Activated naive CD4-positive, alpha-beta T cell treated with anti-CD3 and anti-CD28 coated beads, Interleukin-2, amount 50 U/mL, for 24 hours (primary cell): Measurements from ENCODE around the gene SDHB.

Experiments used
- H3K27ac Mint-ChIP-seq: one replicate; pipeline ENCODE4 v1.8.0; 2021; ENCODE audit warnings: mild to moderate bottlenecking, mixed read lengths
- H3K27me3 Mint-ChIP-seq: one replicate; pipeline ENCODE4 v1.8.0; 2021; ENCODE audit warnings: mixed read lengths
- H3K36me3 Mint-ChIP-seq: one replicate; pipeline ENCODE4 v1.8.0; 2021; ENCODE audit warnings: mixed read lengths
- H3K4me1 Mint-ChIP-seq: one replicate; pipeline ENCODE4 v1.8.0; 2021; ENCODE audit warnings: mixed read lengths
- H3K4me3 Mint-ChIP-seq: one replicate; pipeline ENCODE4 v1.8.0; 2021; ENCODE audit warnings: mild to moderate bottlenecking, mixed read lengths
- H3K9me3 Mint-ChIP-seq: one replicate; pipeline ENCODE4 v1.8.0; 2021; ENCODE audit warnings: mixed read lengths

Gene SDHB

GRCh38 chr1:17053685-17054410 lies at the start of gene SDHB:
SDHB (minus strand) TSS chr1:17054032; CDS start chr1:17054019, 13 bp downstream.
- Mint-ChIP-seq H3K27me3 (peaks cover 1% of the 10 kb centered on the region), H3K27ac (peak within 1 kb of the TSS; percentile 98), H3K36me3 (peaks cover 3% of the 10 kb centered on the region), H3K4me1 (peaks cover 28% of the 10 kb centered on the region), H3K4me3 (peak within 1 kb of the TSS; percentile 100), H3K9me3 (no peaks in the 10 kb centered on the region)

GRCh38 chr1:17102232-17102631 lies 48.4 kb upstream of the SDHB start:
- Mint-ChIP-seq H3K27me3 (no peaks in the 10 kb centered on the region), H3K36me3 (no peaks in the 10 kb centered on the region), H3K27ac (no peak overlapping the region), H3K4me3 (no peak overlapping the region), H3K9me3 (no peaks in the 10 kb centered on the region), H3K4me1 (no peaks in the 10 kb centered on the region)

DNA sequence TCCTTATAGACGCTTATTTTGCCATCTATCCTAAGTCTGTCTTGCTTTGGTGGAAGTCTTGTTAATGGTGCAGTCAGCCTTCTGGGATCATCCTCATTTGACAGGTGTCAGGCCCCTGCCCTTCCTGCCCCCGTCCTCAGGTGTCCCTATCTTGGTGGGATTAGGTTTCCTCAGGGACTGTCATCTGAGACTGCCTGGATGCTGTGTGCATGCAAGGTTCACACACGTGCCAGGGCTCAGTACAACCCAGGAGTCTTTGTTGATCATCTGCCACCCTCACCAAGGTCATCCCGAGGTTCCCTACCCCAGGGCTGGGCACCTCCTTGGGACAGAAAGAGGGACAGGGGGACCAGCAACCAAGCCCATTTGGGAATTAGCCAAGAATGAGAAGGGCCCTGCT lies 47.4 kb upstream of the SDHB start:
- H3K27me3 Mint-ChIP-seq: no peaks in the 10 kb centered on the region
- H3K4me1 Mint-ChIP-seq: no peaks in the 10 kb centered on the region
- H3K27ac Mint-ChIP-seq: no peak overlapping the region
- no peaks in the 10 kb centered on the region for H3K36me3 Mint-ChIP-seq
- H3K4me3 Mint-ChIP-seq: no peak overlapping the region
- H3K9me3 Mint-ChIP-seq: no peaks in the 10 kb centered on the region

- Mint-ChIP-seq H3K36me3 (no peaks in the 10 kb centered on the region), H3K27me3 (no peaks in the 10 kb centered on the region), H3K4me3 (no peak overlapping the region), H3K4me1 (no peaks in the 10 kb centered on the region), H3K9me3 (no peaks in the 10 kb centered on the region), H3K27ac (peak overlapping the region; percentile 75)
These were observed 45.9 kb upstream of the SDHB start for GRCh38 chr1:17099616-17100340.

- no peaks in the 10 kb centered on the region for H3K27me3 Mint-ChIP-seq
- no peaks in the 10 kb centered on the region for H3K9me3 Mint-ChIP-seq
- H3K4me3 Mint-ChIP-seq: no peak overlapping the region
- H3K36me3 Mint-ChIP-seq: no peaks in the 10 kb centered on the region
- no peaks in the 10 kb centered on the region for H3K4me1 Mint-ChIP-seq
- no peak overlapping the region for H3K27ac Mint-ChIP-seq
These were observed 44.9 kb upstream of the SDHB start for GRCh38 chr1:17098446-17099317.

DNA sequence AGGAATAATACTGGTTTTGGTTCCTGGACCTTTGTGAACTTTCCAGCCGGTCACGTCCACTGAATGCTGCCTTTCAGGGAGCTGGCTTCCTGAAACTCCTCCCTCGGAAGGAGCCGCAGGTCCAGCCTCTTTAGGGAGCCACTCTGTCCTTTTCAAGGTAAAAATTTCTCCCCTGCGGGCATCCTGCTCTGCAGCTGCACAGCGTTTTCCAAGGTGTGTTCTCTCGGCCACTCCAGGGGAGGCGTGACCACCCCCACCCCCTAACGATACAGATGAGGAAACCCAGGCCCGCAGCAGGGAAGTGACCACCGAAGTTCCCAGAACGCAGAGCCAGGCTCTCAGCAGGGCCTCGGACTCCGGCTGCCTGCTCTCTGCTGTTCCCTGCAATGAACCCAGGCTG lies 44.0 kb upstream of the SDHB start:
- Mint-ChIP-seq H3K4me1 (no peaks in the 10 kb centered on the region), H3K9me3 (no peaks in the 10 kb centered on the region), H3K36me3 (no peaks in the 10 kb centered on the region), H3K27ac (no peak overlapping the region), H3K4me3 (no peak overlapping the region), H3K27me3 (no peaks in the 10 kb centered on the region)

DNA sequence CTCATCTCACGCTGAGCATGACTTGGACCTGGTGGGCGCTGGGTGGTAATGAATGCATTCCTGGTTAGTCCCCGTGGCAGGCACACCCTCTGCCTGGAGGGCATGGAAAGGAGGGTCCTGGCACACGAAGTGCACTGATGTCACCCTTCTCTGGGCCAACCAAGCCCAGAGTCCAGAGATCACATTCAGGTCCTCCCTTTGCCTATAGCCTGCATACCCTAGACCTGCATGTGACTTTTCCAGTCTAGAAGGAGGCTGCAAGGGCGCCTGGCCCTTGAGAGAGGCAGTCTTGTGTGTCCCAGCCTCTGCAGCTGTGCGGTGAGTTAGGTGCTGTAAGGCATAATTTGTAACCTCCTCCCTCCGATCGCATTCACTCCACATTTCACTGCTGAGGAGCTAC lies 43.3 kb upstream of the SDHB start:
- Mint-ChIP-seq H3K9me3 (no peaks in the 10 kb centered on the region), H3K27me3 (no peaks in the 10 kb centered on the region), H3K36me3 (no peaks in the 10 kb centered on the region), H3K4me1 (no peaks in the 10 kb centered on the region), H3K4me3 (no peak overlapping the region), H3K27ac (no peak overlapping the region)

GRCh38 chr1:17096584-17096983 lies 42.8 kb upstream of the SDHB start:
- Mint-ChIP-seq H3K4me3 (no peak overlapping the region), H3K27ac (no peak overlapping the region), H3K36me3 (no peaks in the 10 kb centered on the region), H3K4me1 (no peaks in the 10 kb centered on the region), H3K9me3 (no peaks in the 10 kb centered on the region), H3K27me3 (no peaks in the 10 kb centered on the region)

- Mint-ChIP-seq H3K36me3 (no peaks in the 10 kb centered on the region), H3K4me3 (no peak overlapping the region), H3K4me1 (no peaks in the 10 kb centered on the region), H3K9me3 (no peaks in the 10 kb centered on the region), H3K27ac (no peak overlapping the region), H3K27me3 (no peaks in the 10 kb centered on the region)
These were observed 41.3 kb upstream of the SDHB start for GRCh38 chr1:17095141-17095540.

- no peaks in the 10 kb centered on the region for H3K27me3 Mint-ChIP-seq
- H3K4me3 Mint-ChIP-seq: no peak overlapping the region
- no peak overlapping the region for H3K27ac Mint-ChIP-seq
- no peaks in the 10 kb centered on the region for H3K4me1 Mint-ChIP-seq
- no peaks in the 10 kb centered on the region for H3K9me3 Mint-ChIP-seq
- no peaks in the 10 kb centered on the region for H3K36me3 Mint-ChIP-seq
These were observed 40.8 kb upstream of the SDHB start for GRCh38 chr1:17094664-17095063.

DNA sequence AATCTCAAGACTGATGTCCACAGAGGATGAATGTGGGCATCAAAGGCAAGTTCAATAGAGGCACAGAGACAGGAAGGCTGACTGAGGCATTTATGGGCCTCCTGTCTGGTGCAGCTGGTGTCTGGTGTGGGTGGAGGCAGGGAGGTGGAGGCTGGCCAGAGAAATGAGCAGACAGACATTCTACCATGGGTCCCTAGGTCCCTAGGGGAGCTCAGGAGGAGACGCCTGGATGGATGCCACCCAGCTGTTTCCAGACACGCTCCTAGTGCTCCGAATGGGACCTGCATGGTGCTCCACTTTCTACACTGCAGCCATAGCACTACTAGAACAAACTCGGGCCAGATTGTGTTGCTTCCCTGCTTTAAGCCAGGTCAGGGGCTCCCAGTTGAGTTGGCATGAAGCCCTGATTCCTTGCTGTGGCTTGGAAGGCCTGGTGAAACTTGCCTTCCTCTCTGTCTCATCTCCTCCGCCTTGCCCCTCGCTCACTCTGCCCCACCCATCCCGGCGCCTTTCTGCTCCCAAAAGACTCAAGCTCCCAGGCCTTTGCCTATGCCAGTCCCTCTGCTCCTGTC lies 40.1 kb upstream of the SDHB start:
- Mint-ChIP-seq H3K4me3 (no peak overlapping the region), H3K4me1 (no peaks in the 10 kb centered on the region), H3K27ac (no peak overlapping the region), H3K36me3 (no peaks in the 10 kb centered on the region), H3K27me3 (no peaks in the 10 kb centered on the region), H3K9me3 (no peaks in the 10 kb centered on the region)

DNA sequence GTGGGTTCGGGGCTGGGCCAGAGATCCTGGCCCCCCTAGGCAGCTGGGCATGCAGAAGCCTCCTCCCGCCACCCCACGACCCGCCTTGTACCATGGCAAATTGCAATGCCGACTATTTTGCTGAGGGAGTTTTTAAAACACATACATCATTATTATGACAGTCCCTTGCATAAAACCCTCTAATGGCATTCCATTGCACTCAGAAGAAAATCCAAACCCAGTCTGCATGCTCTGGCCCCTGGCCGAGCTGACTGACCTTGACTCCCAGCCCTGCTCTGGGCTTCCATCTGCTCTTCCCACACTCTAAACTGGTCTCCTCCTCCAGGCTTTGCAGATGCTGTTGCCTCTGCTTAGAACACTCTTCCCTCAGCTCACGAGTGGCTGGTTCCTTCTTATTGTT lies 37.4 kb upstream of the SDHB start:
- H3K27me3 Mint-ChIP-seq: no peaks in the 10 kb centered on the region
- no peak overlapping the region for H3K4me3 Mint-ChIP-seq
- no peaks in the 10 kb centered on the region for H3K9me3 Mint-ChIP-seq
- H3K27ac Mint-ChIP-seq: no peak overlapping the region
- no peaks in the 10 kb centered on the region for H3K36me3 Mint-ChIP-seq
- H3K4me1 Mint-ChIP-seq: no peaks in the 10 kb centered on the region

DNA sequence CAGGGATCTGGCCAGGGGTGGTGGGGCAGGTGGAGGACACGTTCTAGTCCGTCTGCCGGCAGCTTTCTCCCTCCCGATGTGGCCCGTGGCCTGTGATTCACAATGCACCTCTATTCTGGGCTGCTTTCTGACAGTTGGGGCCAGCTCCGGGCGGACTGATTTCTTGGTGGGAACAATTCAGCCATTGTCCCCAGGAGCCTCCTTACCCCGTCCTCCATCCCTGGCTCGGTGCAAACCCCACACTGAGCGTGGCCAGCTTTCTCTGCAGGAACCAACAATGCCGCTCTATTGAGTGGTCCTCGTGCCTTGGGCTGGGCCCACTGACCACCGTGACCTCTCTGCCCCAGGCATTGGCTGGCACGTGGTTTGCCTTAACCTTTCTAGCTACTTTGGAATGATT lies 35.7 kb upstream of the SDHB start:
- Mint-ChIP-seq H3K4me3 (no peak overlapping the region), H3K9me3 (no peaks in the 10 kb centered on the region), H3K27me3 (no peaks in the 10 kb centered on the region), H3K4me1 (no peaks in the 10 kb centered on the region), H3K36me3 (no peaks in the 10 kb centered on the region), H3K27ac (no peak overlapping the region)

- Mint-ChIP-seq H3K27ac (no peak overlapping the region), H3K4me3 (no peak overlapping the region), H3K9me3 (no peaks in the 10 kb centered on the region)
These were observed 32.9 kb upstream of the SDHB start for GRCh38 chr1:17086751-17087150.

GRCh38 chr1:17084787-17085186 lies 31.0 kb upstream of the SDHB start:
- H3K9me3 Mint-ChIP-seq: no peaks in the 10 kb centered on the region
- no peak overlapping the region for H3K27ac Mint-ChIP-seq
- H3K4me1 Mint-ChIP-seq: no peaks in the 10 kb centered on the region
- no peak overlapping the region for H3K4me3 Mint-ChIP-seq
- no peaks in the 10 kb centered on the region for H3K36me3 Mint-ChIP-seq
- no peaks in the 10 kb centered on the region for H3K27me3 Mint-ChIP-seq

More at GRCh38 chr1:17086751-17087150, 32.9 kb upstream of the SDHB start:
- H3K36me3 Mint-ChIP-seq: no peaks in the 10 kb centered on the region
- no peaks in the 10 kb centered on the region for H3K4me1 Mint-ChIP-seq
- H3K27me3 Mint-ChIP-seq: no peaks in the 10 kb centered on the region
